Activated CD8-positive, alpha-beta memory T cell treated with anti-CD3 and anti-CD28 coated beads, Interleukin-2, amount 50 U/mL, for 1 hour (primary cell): ENCODE data around the gene DRAXIN.
A peak's percentile ranks its signal among the peaks of the same experiment; 100 is the strongest.
"Not testable (repeated sequence)": the region's sequence is repeated elsewhere in the genome, so short reads cannot be mapped to it uniquely, and the experiment has no call there.

ENCODE experiments used
- DNase-seq: peaks from one replicate; pipeline ENCODE4 v3.0.0-alpha.2; 2020; ENCODE audit errors: extremely low read depth

The DRAXIN gene

GRCh38 chr1:11691302-11691914, at the start of gene DRAXIN:
Gene DRAXIN (plus strand): TSS chr1:11691710. CDS start chr1:11706259, 14,549 bp downstream.
- no peak for DNase-seq

- no peak for DNase-seq
These were observed 49.7 kb upstream of the DRAXIN start for GRCh38 chr1:11641776-11642305.

- DNase-seq, result not testable (repeated sequence)
These were observed 49.0 kb upstream of the DRAXIN start for GRCh38 chr1:11642418-11643017.

GRCh38 chr1:11643782-11644181, 47.7 kb upstream of the DRAXIN start:
- no peak for DNase-seq

- DNase-seq, result no peak
These were observed 46.2 kb upstream of the DRAXIN start for GRCh38 chr1:11645270-11645669.

GRCh38 chr1:11645670-11646265, 45.7 kb upstream of the DRAXIN start:
- peak; percentile 50 for DNase-seq

- no peak for DNase-seq
These were observed 45.2 kb upstream of the DRAXIN start for GRCh38 chr1:11646317-11646716.

GRCh38 chr1:11647333-11647732, 44.2 kb upstream of the DRAXIN start:
- DNase-seq, result no peak

GRCh38 chr1:11648039-11648438, 43.5 kb upstream of the DRAXIN start:
- DNase-seq, result no peak

- DNase-seq, result no peak
These were observed 42.8 kb upstream of the DRAXIN start for GRCh38 chr1:11648732-11649158.

- DNase-seq, result no peak
These were observed 42.3 kb upstream of the DRAXIN start for GRCh38 chr1:11649237-11649623.

- DNase-seq, result no peak
These were observed 41.7 kb upstream of the DRAXIN start for GRCh38 chr1:11649624-11650330.

- DNase-seq, result peak; percentile 46
These were observed 41.0 kb upstream of the DRAXIN start for GRCh38 chr1:11650331-11650991.

- no peak for DNase-seq
These were observed 40.5 kb upstream of the DRAXIN start for GRCh38 chr1:11651017-11651416.

- DNase-seq, result no peak
These were observed 39.2 kb upstream of the DRAXIN start for GRCh38 chr1:11652203-11652780.

- DNase-seq, result no peak
These were observed 38.2 kb upstream of the DRAXIN start for GRCh38 chr1:11653101-11653860.

- no peak for DNase-seq
These were observed 37.7 kb upstream of the DRAXIN start for GRCh38 chr1:11653861-11654136.

- DNase-seq, result no peak
These were observed 37.2 kb upstream of the DRAXIN start, which contains the start of the genes FBXO2 and FBXO44 for GRCh38 chr1:11654137-11654938. Gene FBXO2 (minus strand): TSS chr1:11654429. CDS start chr1:11654340, 89 bp downstream. Gene FBXO44 (plus strand): TSS chr1:11654877. CDS start chr1:11655836, 959 bp downstream.

- DNase-seq, result no peak
These were observed 36.3 kb upstream of the DRAXIN start for GRCh38 chr1:11654939-11655808.
